Endothelial cell of umbilical vein (primary cell): Measurements from ENCODE around the gene TMEM106C. TPM values are rescaled to one million over a fixed set of nuclear protein-coding genes. Genes with fewer than 3 reads are reported as not detected.

Experiments used
- BruUV-seq: library from RNA; stranded (reverse); fragments of 400-500 nt; replicated peaks from 2 replicates; lab custom pipeline; 2021; lab: Mats Ljungman, UMichigan
- CTCF ChIA-PET: fragments of 300-600, 350-600 bp; sonication (Branson Sonifier 250); formaldehyde crosslinking; loops from one replicate; lab custom pipeline; 2021; ENCODE audit warnings: antibody characterized with exemption, inconsistent platforms; lab: Charles Lee
- POLR2A ChIA-PET: fragments of 300-600, 350-600 bp; sonication (Branson Sonifier 250); formaldehyde crosslinking; loops from one replicate; lab custom pipeline; 2021; ENCODE audit warnings: antibody characterized with exemption, inconsistent platforms; lab: Charles Lee
- DNase-seq: peaks from one replicate; pipeline ENCODE4 v3.0.0-alpha.2; 2011; ENCODE audit warnings: low read depth, low spot score
- FAIRE-seq: peaks from 2 replicates; lab custom pipeline; 2011; peaks lifted over from hg19 to GRCh38; lab: Jason Lieb, UNC
- H2AFZ ChIP-seq: 2 replicates; pipeline ENCODE4 v1.6.0; 2012; ENCODE audit warnings: low read depth, low read length, control low read depth, inconsistent platforms
- H3K27ac ChIP-seq: 2 replicates; pipeline ENCODE4 v1.5.1; 2011; ENCODE audit warnings: low read depth, mild to moderate bottlenecking, control low read depth, low read length, moderate library complexity; ENCODE audit not compliant: insufficient read depth
- H3K27me3 ChIP-seq, 2 experiments: 2 replicates each; pipeline versions ENCODE4 v1.6.0 to v1.6.1; 2011; ENCODE audit warnings: low read length in 2 of 2, mixed read lengths in 1 of 2; ENCODE audit not compliant: control insufficient read depth in 2 of 2, insufficient read depth in 2 of 2
- H3K36me3 ChIP-seq, 2 experiments: 2 replicates in 1 of 2; 3 replicates in 1 of 2; pipeline ENCODE4 v1.5.1; 2011; ENCODE audit warnings: low read length in 2 of 2, mild to moderate bottlenecking in 1 of 2, moderate library complexity in 1 of 2; ENCODE audit not compliant: control insufficient read depth in 2 of 2, insufficient read depth in 2 of 2; ENCODE audit errors: extremely low read depth in 1 of 2
- H3K4me1 ChIP-seq: 3 replicates; pipeline ENCODE4 v1.5.1; 2011; ENCODE audit warnings: mild to moderate bottlenecking, low read length; ENCODE audit not compliant: control insufficient read depth, insufficient read depth; ENCODE audit errors: extremely low read depth
- H3K4me2 ChIP-seq: 2 replicates; pipeline ENCODE4 v1.6.1; 2011; ENCODE audit warnings: low read length, control low read depth, mixed read lengths; ENCODE audit not compliant: insufficient read depth
- H3K4me3 ChIP-seq, 3 experiments: fragments of 200-600 bp in 1 of 3; sonication (generic), shearing (Covaris generic) in 1 of 3; replicated peaks in 1 of 3; 2 replicates each; pipeline ENCODE4 v1.5.1; 2011 to 2016; ENCODE audit warnings: control low read depth in 3 of 3, low read length in 3 of 3, mild to moderate bottlenecking in 2 of 3, inconsistent platforms in 1 of 3, low read depth in 1 of 3, moderate library complexity in 1 of 3; ENCODE audit not compliant: insufficient read depth in 1 of 3
- H3K79me2 ChIP-seq: 2 replicates; pipeline ENCODE4 v1.6.0; 2012; ENCODE audit warnings: low read length, inconsistent platforms; ENCODE audit not compliant: control insufficient read depth, insufficient read depth
- H3K9ac ChIP-seq: replicated peaks from 2 replicates; pipeline ENCODE3; 2011; ENCODE audit warnings: low read length, control low read depth; ENCODE audit not compliant: insufficient read depth; ENCODE audit errors: extremely low read depth
- H3K9me1 ChIP-seq: replicated peaks from 3 replicates; pipeline ENCODE4 v1.6.0; 2011; ENCODE audit warnings: mild to moderate bottlenecking, low read length; ENCODE audit not compliant: control insufficient read depth, insufficient read depth; ENCODE audit errors: extremely low read depth
- H3K9me3 ChIP-seq: replicated peaks from 2 replicates; pipeline ENCODE4 v1.5.1; 2012; ENCODE audit warnings: low read length, inconsistent platforms; ENCODE audit not compliant: control insufficient read depth, insufficient read depth
- H4K20me1 ChIP-seq: replicated peaks from 2 replicates; pipeline ENCODE3; 2011; ENCODE audit warnings: mild to moderate bottlenecking, low read length; ENCODE audit not compliant: control insufficient read depth, insufficient read depth; ENCODE audit errors: extremely low read depth
- EZH2 ChIP-seq: IDR thresholded peaks from 2 replicates; pipeline ENCODE4 v1.6.1; 2012; ENCODE audit warnings: borderline replicate concordance, low read depth, mild to moderate bottlenecking, moderate library complexity, low read length, inconsistent platforms; ENCODE audit not compliant: severe bottlenecking
- FOS ChIP-seq: IDR thresholded peaks from 2 replicates; pipeline ENCODE4 v1.6.1; 2011; ENCODE audit warnings: mild to moderate bottlenecking, low read length, moderate library complexity, borderline replicate concordance; ENCODE audit not compliant: insufficient read depth
- GATA2 ChIP-seq: IDR thresholded peaks from 2 replicates; pipeline ENCODE4 v1.7.0; 2011; ENCODE audit warnings: low read depth, mild to moderate bottlenecking, moderate library complexity, mixed read lengths, low read length; ENCODE audit not compliant: insufficient read length, insufficient read depth
- JUN ChIP-seq: IDR thresholded peaks from 2 replicates; pipeline ENCODE4 v1.6.1; 2011; ENCODE audit warnings: borderline replicate concordance, low read depth; ENCODE audit not compliant: insufficient read length, insufficient read depth
- MYC ChIP-seq: IDR thresholded peaks from one replicate; pipeline ENCODE4 v1.6.1; 2011; ENCODE audit warnings: mild to moderate bottlenecking, low read depth, low read length
- POLR2A ChIP-seq: IDR thresholded peaks from 2 replicates; pipeline ENCODE4 v1.6.1; 2012; ENCODE audit warnings: low read depth, mild to moderate bottlenecking, control low read depth, low read length
- POLR2AphosphoS5 ChIP-seq: IDR thresholded peaks from 2 replicates; pipeline ENCODE4 v1.6.1; 2012; ENCODE audit warnings: low read depth, mild to moderate bottlenecking, control low read depth, low read length, moderate library complexity; ENCODE audit not compliant: insufficient read depth
- dilution Hi-C: fragments of 300-500 bp; cut with MboI; formaldehyde crosslinking; loops from one replicate; pipeline ENCODE4 v1.15.0; 2019; ENCODE audit warnings: low sequenced_read_pairs; ENCODE audit not compliant: extremely low pct_ligation_motif_present
- intact Hi-C: fragments of 100-400 bp; cut with micrococcal nuclease; formaldehyde crosslinking; loops from one replicate; pipeline ENCODE4 v1.10.0; 2022
- polyA plus RNA-seq, 4 experiments: library from polyadenylated mRNA; depleted of rRNA in 3 of 4; stranded (reverse) in 3 of 4; unstranded in 1 of 4; fragments of >200 nt; gene quantifications; 2 replicates each; pipeline versions ENCODE4 v1.2.1 to v1.2.3, GENCODE V29; 2011 to 2012; ENCODE audit warnings: missing spikeins in 1 of 4
- total RNA-seq: library from RNA; stranded (reverse); gene quantifications from 2 replicates; pipeline ENCODE4 v1.2.3, GENCODE V29; 2021
- TF ChIP-seq, protein P1 (sequence below), 2 donors: IDR thresholded peaks; 1 replicate in 1 of 2; 2 replicates in 1 of 2; pipeline ENCODE4 v1.5.1; 2011; ENCODE audit warnings: low read length in 2 of 2, mild to moderate bottlenecking in 2 of 2, moderate library complexity in 2 of 2, control low read depth in 1 of 2, inconsistent platforms in 1 of 2, low read depth in 1 of 2; ENCODE audit not compliant: insufficient read depth in 1 of 2; ENCODE audit errors: extremely low read depth in 1 of 2
- TF ChIP-seq, protein P2 (sequence below): IDR thresholded peaks from 2 replicates; pipeline ENCODE4 v1.6.1; 2011; ENCODE audit not compliant: insufficient read depth, insufficient read length

The TMEM106C gene
- total and polyA plus RNA-seq, 2 donors (not counting 3 experiments of a cell fraction or from before 2014, with no cell fraction given), result 84.4 to 148 TPM

DNA sequence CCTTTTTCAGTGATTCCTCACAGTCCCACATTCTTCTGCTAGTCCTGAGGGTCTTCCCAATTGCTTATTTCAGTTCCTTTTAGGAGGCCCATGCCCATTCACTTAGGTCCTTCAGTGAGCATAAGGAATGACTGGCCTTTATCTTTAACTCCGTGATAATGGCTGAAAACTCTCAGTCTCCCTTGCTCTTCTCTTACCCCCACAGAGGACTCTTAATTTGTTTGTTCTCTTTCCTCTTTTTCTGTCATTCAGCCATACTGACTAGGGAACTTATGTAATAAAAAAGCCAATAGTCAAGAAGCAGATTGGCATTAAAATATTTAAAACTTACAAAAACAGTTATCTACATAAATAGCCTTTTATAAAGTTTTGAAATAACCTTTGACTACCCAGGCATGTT lies 41.5 kb upstream of the TMEM106C start:
- H3K9ac ChIP-seq, result no peak overlapping the region
- H3K9me1 ChIP-seq, result no peaks in the 10 kb centered on the region
- H2AFZ ChIP-seq, result no peak overlapping the region
- H3K4me2 ChIP-seq, result no peak overlapping the region
- peaks cover 23 to 39% of the 10 kb centered on the region in 2 experiments for H3K27me3 ChIP-seq
- no peak for DNase-seq
- no peaks in the 10 kb centered on the region for H4K20me1 ChIP-seq
- CTCF ChIA-PET, result interaction anchor here (1.1 kb wide), 1 partner anchor 20 kb away, joined by 3 read pairs; no protein-coding TSS in a partner anchor
- no peak overlapping the region for H3K27ac ChIP-seq
- H3K9me3 ChIP-seq, result no peaks in the 10 kb centered on the region
- H3K4me3 ChIP-seq, result no peak overlapping the region
- dilution Hi-C loops (no loop called here), intact Hi-C loops (no loop called here)
- H3K4me1 ChIP-seq, result no peaks in the 10 kb centered on the region
- BruUV-seq, result no TSS peak
- no peaks in the 10 kb centered on the region for H3K79me2 ChIP-seq
- TF ChIP-seq EZH2 (no peak), MYC (no peak), POLR2A (no peak), JUN (no peak), POLR2AphosphoS5 (no peak), GATA2 (no peak), FOS (no peak)
- TF ChIP-seq, protein P1, sequence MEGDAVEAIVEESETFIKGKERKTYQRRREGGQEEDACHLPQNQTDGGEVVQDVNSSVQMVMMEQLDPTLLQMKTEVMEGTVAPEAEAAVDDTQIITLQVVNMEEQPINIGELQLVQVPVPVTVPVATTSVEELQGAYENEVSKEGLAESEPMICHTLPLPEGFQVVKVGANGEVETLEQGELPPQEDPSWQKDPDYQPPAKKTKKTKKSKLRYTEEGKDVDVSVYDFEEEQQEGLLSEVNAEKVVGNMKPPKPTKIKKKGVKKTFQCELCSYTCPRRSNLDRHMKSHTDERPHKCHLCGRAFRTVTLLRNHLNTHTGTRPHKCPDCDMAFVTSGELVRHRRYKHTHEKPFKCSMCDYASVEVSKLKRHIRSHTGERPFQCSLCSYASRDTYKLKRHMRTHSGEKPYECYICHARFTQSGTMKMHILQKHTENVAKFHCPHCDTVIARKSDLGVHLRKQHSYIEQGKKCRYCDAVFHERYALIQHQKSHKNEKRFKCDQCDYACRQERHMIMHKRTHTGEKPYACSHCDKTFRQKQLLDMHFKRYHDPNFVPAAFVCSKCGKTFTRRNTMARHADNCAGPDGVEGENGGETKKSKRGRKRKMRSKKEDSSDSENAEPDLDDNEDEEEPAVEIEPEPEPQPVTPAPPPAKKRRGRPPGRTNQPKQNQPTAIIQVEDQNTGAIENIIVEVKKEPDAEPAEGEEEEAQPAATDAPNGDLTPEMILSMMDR (IDR thresholded peaks at IDR 0.05; ENCODE audit: extremely low read depth in 1 of 2, insufficient read depth in 1 of 2, low read depth in 1 of 2, low read length in 2 of 2), result no peak
- TF ChIP-seq, protein P2, sequence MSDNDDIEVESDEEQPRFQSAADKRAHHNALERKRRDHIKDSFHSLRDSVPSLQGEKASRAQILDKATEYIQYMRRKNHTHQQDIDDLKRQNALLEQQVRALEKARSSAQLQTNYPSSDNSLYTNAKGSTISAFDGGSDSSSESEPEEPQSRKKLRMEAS, result no peak
- POLR2A ChIA-PET, result no interaction called here
- FAIRE-seq, result no peak
- no peaks in the 10 kb centered on the region for H3K36me3 ChIP-seq
